ENCODE results near the gene KCNAB2.

KCNAB2 gene

GRCh38 chr1:6105763-6106162 lies 60.1 kb downstream of the KCNAB2 start:
- no peak overlapping the region for H3K4me2 ChIP-seq (ENCODE audit: low read length)
- no peaks in the 10 kb centered on the region for H3K27me3 ChIP-seq (ENCODE audit: control insufficient read depth, low read length)

GRCh38 chr1:6106321-6106731 lies 60.6 kb downstream of the KCNAB2 start:
- Histone ChIP-seq H3F3A (ENCODE audit: control insufficient read depth, insufficient read depth) (no peaks in the 10 kb centered on the region), H3K27me3 (ENCODE audit: control insufficient read depth, low read length) (no peaks in the 10 kb centered on the region), H3K4me1 (ENCODE audit: control insufficient read depth, low read length) (no peaks in the 10 kb centered on the region), H3K79me2 (ENCODE audit: control insufficient read depth, low read length) (no peaks in the 10 kb centered on the region), H3K4me2 (ENCODE audit: low read length) (no peak overlapping the region), H3K36me3 (ENCODE audit: control insufficient read depth, low read length) (no peaks in the 10 kb centered on the region), H3K9me2 (replicated peaks; ENCODE audit: control insufficient read depth, low read length) (no peaks in the 10 kb centered on the region), H3K27ac (ENCODE audit: low read depth, low read length) (no peak overlapping the region), H3K4me3 (ENCODE audit: low read length) (no peak overlapping the region), H4K20me1 (ENCODE audit: control insufficient read depth, insufficient read depth, low read depth, low read length) (no peaks in the 10 kb centered on the region), H3K9me3 (ENCODE audit: control insufficient read depth, insufficient read depth, low read length) (no peaks in the 10 kb centered on the region)
- TF ChIP-seq CTCF (IDR thresholded peaks at IDR 0.05; ENCODE audit: low read depth, low read length, poor library complexity, severe bottlenecking) (no peak), EZH2phosphoT487 (IDR thresholded peaks at IDR 0.05; ENCODE audit: borderline replicate concordance, low read length) (no peak)

More at GRCh38 chr1:6105763-6106162, 60.1 kb downstream of the KCNAB2 start:
- no peaks in the 10 kb centered on the region for H3K4me1 ChIP-seq (ENCODE audit: control insufficient read depth, low read length)
- H3K9me3 ChIP-seq (ENCODE audit: control insufficient read depth, insufficient read depth, low read length), result no peaks in the 10 kb centered on the region
- no peaks in the 10 kb centered on the region for H4K20me1 ChIP-seq (ENCODE audit: control insufficient read depth, insufficient read depth, low read depth, low read length)
- H3K27ac ChIP-seq (ENCODE audit: low read depth, low read length), result no peak overlapping the region
- no peak overlapping the region for H3K4me3 ChIP-seq (ENCODE audit: low read length)
- no peaks in the 10 kb centered on the region for H3F3A ChIP-seq (ENCODE audit: control insufficient read depth, insufficient read depth)
- H3K79me2 ChIP-seq (ENCODE audit: control insufficient read depth, low read length), result no peaks in the 10 kb centered on the region
- TF ChIP-seq CTCF (IDR thresholded peaks at IDR 0.05; ENCODE audit: low read depth, low read length, poor library complexity, severe bottlenecking) (no peak), EZH2phosphoT487 (IDR thresholded peaks at IDR 0.05; ENCODE audit: borderline replicate concordance, low read length) (no peak)
- H3K9me2 ChIP-seq (replicated peaks; ENCODE audit: control insufficient read depth, low read length), result no peaks in the 10 kb centered on the region
- no peaks in the 10 kb centered on the region for H3K36me3 ChIP-seq (ENCODE audit: control insufficient read depth, low read length)

GRCh38 chr1:6106977-6107376 lies 61.3 kb downstream of the KCNAB2 start:
- Histone ChIP-seq H3K27ac (ENCODE audit: low read depth, low read length) (no peak overlapping the region), H3K27me3 (ENCODE audit: control insufficient read depth, low read length) (no peaks in the 10 kb centered on the region), H3K79me2 (ENCODE audit: control insufficient read depth, low read length) (no peaks in the 10 kb centered on the region), H3F3A (ENCODE audit: control insufficient read depth, insufficient read depth) (no peaks in the 10 kb centered on the region), H3K4me2 (ENCODE audit: low read length) (no peak overlapping the region), H3K9me2 (replicated peaks; ENCODE audit: control insufficient read depth, low read length) (no peaks in the 10 kb centered on the region), H3K4me3 (ENCODE audit: low read length) (no peak overlapping the region), H3K4me1 (ENCODE audit: control insufficient read depth, low read length) (no peaks in the 10 kb centered on the region), H3K9me3 (ENCODE audit: control insufficient read depth, insufficient read depth, low read length) (no peaks in the 10 kb centered on the region), H4K20me1 (ENCODE audit: control insufficient read depth, insufficient read depth, low read depth, low read length) (no peaks in the 10 kb centered on the region), H3K36me3 (ENCODE audit: control insufficient read depth, low read length) (no peaks in the 10 kb centered on the region)
- TF ChIP-seq EZH2phosphoT487 (IDR thresholded peaks at IDR 0.05; ENCODE audit: borderline replicate concordance, low read length), result no peak

GRCh38 chr1:6107409-6108356 lies 62.0 kb downstream of the KCNAB2 start:
- TF ChIP-seq EZH2phosphoT487 (IDR thresholded peaks at IDR 0.05; ENCODE audit: borderline replicate concordance, low read length), result no peak
- TF ChIP-seq CTCF (IDR thresholded peaks at IDR 0.05; ENCODE audit: low read depth, low read length, poor library complexity, severe bottlenecking), result no peak
- no peaks in the 10 kb centered on the region for H3K9me3 ChIP-seq (ENCODE audit: control insufficient read depth, insufficient read depth, low read length)
- H3K27me3 ChIP-seq (ENCODE audit: control insufficient read depth, low read length), result no peaks in the 10 kb centered on the region

More at GRCh38 chr1:6107409-6108356, 62.0 kb downstream of the KCNAB2 start:
- H3K79me2 ChIP-seq (ENCODE audit: control insufficient read depth, low read length), result no peaks in the 10 kb centered on the region
- H4K20me1 ChIP-seq (ENCODE audit: control insufficient read depth, insufficient read depth, low read depth, low read length), result no peaks in the 10 kb centered on the region
- no peak overlapping the region for H3K4me2 ChIP-seq (ENCODE audit: low read length)
- H3F3A ChIP-seq (ENCODE audit: control insufficient read depth, insufficient read depth), result no peaks in the 10 kb centered on the region
- H3K9me2 ChIP-seq (replicated peaks; ENCODE audit: control insufficient read depth, low read length), result no peaks in the 10 kb centered on the region
- H3K27ac ChIP-seq (ENCODE audit: low read depth, low read length), result no peak overlapping the region
- H3K4me1 ChIP-seq (ENCODE audit: control insufficient read depth, low read length), result no peaks in the 10 kb centered on the region
- H3K36me3 ChIP-seq (ENCODE audit: control insufficient read depth, low read length), result no peaks in the 10 kb centered on the region
- no peak overlapping the region for H3K4me3 ChIP-seq (ENCODE audit: low read length)
